ENCODE results near the gene MOV10L1.
A peak's percentile ranks its signal among the peaks of the same experiment; 100 is the strongest.
"Not testable (repeated sequence)": the region's sequence is repeated elsewhere in the genome, so short reads cannot be mapped to it uniquely, and the experiment has no call there.

Gene MOV10L1

GRCh38 chr22:50111056-50111455 is 21.2 kb downstream of the MOV10L1 start:
- no peak for DNase-seq

GRCh38 chr22:50112151-50113118 is 22.6 kb downstream of the MOV10L1 start:
- DNase-seq: no peak

GRCh38 chr22:50114221-50115021 is 24.6 kb downstream of the MOV10L1 start:
- no peak for DNase-seq

- DNase-seq: no peak
Observed at GRCh38 chr22:50115693-50116092, 25.9 kb downstream of the MOV10L1 start.

- no peak for DNase-seq
Observed at GRCh38 chr22:50117168-50117762, 27.5 kb downstream of the MOV10L1 start.

- DNase-seq: no peak
Observed at GRCh38 chr22:50118129-50118528, 28.3 kb downstream of the MOV10L1 start.

- no peak for DNase-seq
Observed at GRCh38 chr22:50118557-50119168, 28.9 kb downstream of the MOV10L1 start.

- no peak for DNase-seq
Observed at GRCh38 chr22:50119169-50119767, 29.5 kb downstream of the MOV10L1 start.

- no peak for DNase-seq
Observed at GRCh38 chr22:50119768-50120251, 30.0 kb downstream of the MOV10L1 start.

- DNase-seq: no peak
Observed at GRCh38 chr22:50121202-50121740, 31.5 kb downstream of the MOV10L1 start.

- no peak for DNase-seq
Observed at GRCh38 chr22:50123119-50123518, 33.3 kb downstream of the MOV10L1 start.

- DNase-seq: no peak
Observed at GRCh38 chr22:50125029-50125428, 35.2 kb downstream of the MOV10L1 start.

GRCh38 chr22:50129121-50129736 is 39.4 kb downstream of the MOV10L1 start:
- DNase-seq: no peak

GRCh38 chr22:50131894-50132293 is 42.1 kb downstream of the MOV10L1 start:
- DNase-seq: no peak

GRCh38 chr22:50134481-50134880 is 44.7 kb downstream of the MOV10L1 start:
- peak; percentile 21 for DNase-seq

- DNase-seq: no peak
Observed at GRCh38 chr22:50136581-50137015, 46.8 kb downstream of the MOV10L1 start.

GRCh38 chr22:50137277-50137676 is 47.5 kb downstream of the MOV10L1 start:
- DNase-seq: not testable (repeated sequence)

- DNase-seq: no peak
Observed at GRCh38 chr22:50138041-50138440, 48.2 kb downstream of the MOV10L1 start.

GRCh38 chr22:50138988-50139387 is 49.2 kb downstream of the MOV10L1 start:
- no peak for DNase-seq

- DNase-seq: no peak
Observed at GRCh38 chr22:50139843-50140415, 50.1 kb downstream of the MOV10L1 start.

GRCh38 chr22:50140615-50141014 is 50.8 kb downstream of the MOV10L1 start:
- DNase-seq: no peak
